HAP-1 (cell line): ENCODE data around the gene DST.

ENCODE experiments used
- DNase-seq, 2 experiments: peaks; one replicate each; pipeline ENCODE4 v3.0.0-alpha.2; 2016 to 2020; ENCODE audit warnings: low spot score in 2 of 2
- H3K27me3 ChIP-seq: fragments of 250-450 bp; sonication (Bioruptor Pico); 2 replicates; pipeline ENCODE4 v1.5.1; 2020; ENCODE audit warnings: low read depth, mild to moderate bottlenecking, moderate library complexity
- H3K36me3 ChIP-seq: fragments of 250-450 bp; sonication (Bioruptor Pico); replicated peaks from 2 replicates; pipeline ENCODE4 v1.5.1; 2020; ENCODE audit warnings: mild to moderate bottlenecking
- H3K4me1 ChIP-seq: fragments of 250-450 bp; sonication (Bioruptor Pico); 2 replicates; pipeline ENCODE4 v1.5.1; 2020; ENCODE audit warnings: mild to moderate bottlenecking
- H3K4me3 ChIP-seq: fragments of 250-450 bp; sonication (Bioruptor Pico); 2 replicates; pipeline ENCODE4 v1.5.1; 2020; ENCODE audit warnings: mild to moderate bottlenecking, moderate library complexity
- H3K9me3 ChIP-seq: fragments of 250-450 bp; sonication (Bioruptor Pico); 2 replicates; pipeline ENCODE4 v1.5.1; 2020; ENCODE audit warnings: mild to moderate bottlenecking, moderate library complexity
- in situ Hi-C: fragments of 300-500 bp; cut with MboI; formaldehyde crosslinking; loops from 3 replicates; pipeline ENCODE4 v1.14.3; 2020; ENCODE audit warnings: low sequenced_read_pairs, inconsistent platforms, mixed read lengths

DST gene

GRCh38 chr6:56637640-56638039 lies 5.0 kb downstream of the DST start:
- Histone ChIP-seq H3K4me3 (no peak overlapping the region), H3K4me1 (0 out of 2 replicates have a peak, but pooled peaks cover 1% of the 10 kb centered on the region), H3K9me3 (no peaks in the 10 kb centered on the region), H3K27me3 (no peaks in the 10 kb centered on the region), H3K36me3 (peaks cover 5% of the 10 kb centered on the region; the same call in 1 of the 2 replicates)
- peak in 1 of 2 experiments; percentile 78 for DNase-seq
- in situ Hi-C loops: loop anchor here (10.0 kb wide), 1 partner anchor 207 kb away; no protein-coding TSS in a partner anchor

DNA sequence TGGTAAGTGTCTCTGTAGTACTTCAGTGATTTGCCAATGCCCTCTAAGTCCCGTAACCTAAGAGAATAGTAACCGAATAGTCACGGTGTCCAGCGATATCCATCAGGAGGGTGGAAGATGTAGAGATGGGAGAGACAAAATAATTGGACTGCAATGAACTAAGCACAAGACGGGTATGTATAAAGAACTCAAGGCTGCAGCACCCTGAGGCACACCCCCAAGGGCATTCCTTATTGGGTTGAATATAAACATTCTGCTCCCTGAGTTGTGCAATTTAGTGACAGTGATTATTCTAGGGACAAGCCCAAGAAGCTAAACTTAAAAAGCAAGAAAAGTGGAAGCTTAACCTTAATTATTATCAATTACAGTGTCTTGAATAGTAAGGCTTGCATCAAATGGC lies 14.6 kb downstream of the DST start:
- H3K27me3 ChIP-seq: no peaks in the 10 kb centered on the region
- peaks cover 2% of the 10 kb centered on the region; the same call in 1 of the 2 replicates for H3K4me1 ChIP-seq
- no peaks in the 10 kb centered on the region for H3K9me3 ChIP-seq
- no peak overlapping the region for H3K4me3 ChIP-seq
- no peak for DNase-seq
- in situ Hi-C loops: no loop called here
- H3K36me3 ChIP-seq: peaks cover 10% of the 10 kb centered on the region; the same call in 1 of the 2 replicates

DNA sequence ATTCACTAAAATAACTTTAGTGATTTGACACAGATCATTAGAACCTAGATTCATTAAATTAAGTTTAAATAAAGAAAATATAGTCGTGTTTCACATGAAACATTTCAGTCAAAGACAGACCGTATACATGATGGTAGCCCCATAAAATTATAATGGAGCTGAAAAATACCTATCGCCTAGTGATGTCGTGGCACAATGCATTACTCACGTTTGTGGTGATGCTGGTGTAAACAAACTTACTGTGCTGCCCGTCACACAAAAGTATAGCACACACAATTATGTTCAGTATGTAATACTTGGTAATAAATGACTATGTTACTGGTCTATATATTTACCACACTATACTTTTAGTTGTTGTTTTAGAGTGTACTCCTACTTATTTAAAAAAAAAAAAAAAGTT lies 17.3 kb downstream of the DST start:
- no peak overlapping the region for H3K4me3 ChIP-seq
- no peaks in the 10 kb centered on the region for H3K27me3 ChIP-seq
- H3K4me1 ChIP-seq: peaks cover 2% of the 10 kb centered on the region; the same call in 1 of the 2 replicates
- no peaks in the 10 kb centered on the region for H3K9me3 ChIP-seq
- in situ Hi-C loops: no loop called here
- peaks cover 6% of the 10 kb centered on the region; the same call in 1 of the 2 replicates for H3K36me3 ChIP-seq
- no peak for DNase-seq

- peaks cover 2% of the 10 kb centered on the region; the same call in 1 of the 2 replicates for H3K4me1 ChIP-seq
- in situ Hi-C loops: no loop called here
- no peaks in the 10 kb centered on the region for H3K9me3 ChIP-seq
- H3K27me3 ChIP-seq: no peaks in the 10 kb centered on the region
- DNase-seq: no peak
- H3K36me3 ChIP-seq: peaks cover 4% of the 10 kb centered on the region; the same call in 1 of the 2 replicates
- no peak overlapping the region for H3K4me3 ChIP-seq
These were observed 18.0 kb downstream of the DST start for GRCh38 chr6:56624728-56625069.

DNA sequence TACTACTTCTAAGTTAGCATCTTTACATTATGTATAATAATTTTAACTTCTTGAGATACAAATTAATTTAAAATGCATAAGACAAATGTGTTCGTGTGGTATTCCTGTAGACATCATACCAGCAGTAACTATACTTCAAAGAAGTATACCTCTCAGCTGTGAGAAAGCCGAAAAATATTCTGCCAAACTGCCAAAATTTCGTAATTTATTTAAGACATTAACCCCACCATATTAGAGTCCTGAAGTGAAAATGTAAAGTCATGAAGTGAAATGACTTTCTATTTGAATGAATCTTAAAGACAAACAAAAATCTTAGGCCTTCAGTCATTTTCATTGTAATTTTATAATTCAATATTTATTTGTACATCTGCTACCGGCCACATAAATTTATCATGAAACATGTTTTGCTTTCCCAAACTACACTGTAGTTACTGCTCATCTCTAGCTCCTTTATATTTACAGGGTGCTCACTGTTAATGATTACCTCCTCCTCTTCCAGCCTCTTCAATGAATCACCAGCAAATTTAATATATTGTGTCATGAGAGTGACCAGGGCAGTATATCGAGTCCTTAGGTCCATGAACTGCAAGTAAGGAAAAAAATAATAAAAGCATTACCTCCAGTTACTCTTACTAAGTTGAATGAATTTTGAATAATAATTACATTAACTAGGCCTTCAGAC lies 18.5 kb downstream of the DST start:
- peaks cover 2% of the 10 kb centered on the region; the same call in 1 of the 2 replicates for H3K4me1 ChIP-seq
- no peak for DNase-seq
- no peaks in the 10 kb centered on the region for H3K27me3 ChIP-seq
- peaks cover 4% of the 10 kb centered on the region; the same call in 1 of the 2 replicates for H3K36me3 ChIP-seq
- in situ Hi-C loops: no loop called here
- H3K4me3 ChIP-seq: no peak overlapping the region
- H3K9me3 ChIP-seq: no peaks in the 10 kb centered on the region

DNA sequence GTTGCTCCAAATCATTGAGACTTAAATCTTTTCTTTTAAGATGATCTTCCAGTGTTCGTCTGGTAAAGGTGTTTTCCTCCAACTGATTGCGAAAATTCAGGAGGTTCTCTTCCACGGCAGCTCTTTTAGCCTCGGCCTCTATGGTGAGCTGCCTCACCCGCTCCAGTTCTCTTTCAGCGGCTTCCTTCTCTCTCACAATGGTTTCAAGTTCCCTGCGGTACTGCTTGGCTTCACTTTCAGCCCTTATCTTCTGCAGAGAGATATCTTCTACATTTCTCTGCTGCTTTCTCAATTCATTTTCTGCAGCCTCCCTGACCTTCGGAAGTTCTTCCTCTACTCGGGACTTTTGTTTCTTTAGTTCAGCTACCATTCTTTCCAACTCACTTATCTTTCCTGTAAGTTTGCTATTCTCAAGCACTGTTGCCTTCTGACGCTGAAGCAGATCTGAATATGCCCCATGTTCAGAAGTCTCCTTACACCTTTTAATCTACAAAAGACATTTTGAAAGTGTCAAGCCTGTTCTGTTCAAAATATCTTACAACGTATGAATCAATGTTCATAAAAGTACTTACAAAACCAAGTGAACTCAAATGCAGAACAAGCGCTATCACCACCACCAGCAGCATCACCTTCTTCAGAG lies 22.3 kb downstream of the DST start:
- no peak for DNase-seq
- Histone ChIP-seq H3K36me3 (peaks cover 4% of the 10 kb centered on the region; the same call in 1 of the 2 replicates), H3K4me1 (peaks cover 4% of the 10 kb centered on the region), H3K27me3 (no peaks in the 10 kb centered on the region), H3K4me3 (no peak overlapping the region), H3K9me3 (no peaks in the 10 kb centered on the region)
- in situ Hi-C loops: no loop called here

GRCh38 chr6:56618050-56618449 lies 24.6 kb downstream of the DST start:
- Histone ChIP-seq H3K4me1 (peaks cover 17% of the 10 kb centered on the region), H3K4me3 (no peak overlapping the region), H3K36me3 (no peaks in the 10 kb centered on the region), H3K9me3 (no peaks in the 10 kb centered on the region), H3K27me3 (no peaks in the 10 kb centered on the region)
- in situ Hi-C loops: no loop called here
- DNase-seq: no peak

DNA sequence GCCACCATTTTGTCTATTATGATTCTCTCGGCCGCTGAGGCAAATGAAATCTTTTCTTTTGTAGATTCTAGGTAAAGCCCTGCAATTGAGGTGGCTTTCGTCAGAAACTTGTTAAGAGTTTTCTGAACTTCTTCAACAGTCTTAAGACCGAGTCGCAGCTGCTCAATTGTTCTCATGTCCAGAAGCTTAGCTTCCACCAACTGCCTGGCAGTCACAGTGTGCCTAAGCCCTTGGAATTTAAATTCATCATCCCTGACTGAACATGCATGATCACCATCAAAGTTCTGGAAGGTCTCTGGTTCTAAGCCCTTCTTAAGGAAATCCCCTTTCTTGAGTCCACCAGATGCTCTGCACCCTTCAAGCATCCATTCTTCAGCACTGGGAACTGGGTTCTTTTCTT lies 25.7 kb downstream of the DST start:
- DNase-seq: no peak
- in situ Hi-C loops: no loop called here
- no peaks in the 10 kb centered on the region for H3K27me3 ChIP-seq
- H3K9me3 ChIP-seq: no peaks in the 10 kb centered on the region
- H3K4me1 ChIP-seq: peaks cover 17% of the 10 kb centered on the region
- H3K36me3 ChIP-seq: no peaks in the 10 kb centered on the region
- H3K4me3 ChIP-seq: no peak overlapping the region

- no peaks in the 10 kb centered on the region for H3K36me3 ChIP-seq
- no peak overlapping the region for H3K4me3 ChIP-seq
- H3K4me1 ChIP-seq: peaks cover 17% of the 10 kb centered on the region
- H3K9me3 ChIP-seq: no peaks in the 10 kb centered on the region
- H3K27me3 ChIP-seq: no peaks in the 10 kb centered on the region
- no peak for DNase-seq
- in situ Hi-C loops: no loop called here
These were observed 29.3 kb downstream of the DST start for GRCh38 chr6:56613247-56613851.

DNA sequence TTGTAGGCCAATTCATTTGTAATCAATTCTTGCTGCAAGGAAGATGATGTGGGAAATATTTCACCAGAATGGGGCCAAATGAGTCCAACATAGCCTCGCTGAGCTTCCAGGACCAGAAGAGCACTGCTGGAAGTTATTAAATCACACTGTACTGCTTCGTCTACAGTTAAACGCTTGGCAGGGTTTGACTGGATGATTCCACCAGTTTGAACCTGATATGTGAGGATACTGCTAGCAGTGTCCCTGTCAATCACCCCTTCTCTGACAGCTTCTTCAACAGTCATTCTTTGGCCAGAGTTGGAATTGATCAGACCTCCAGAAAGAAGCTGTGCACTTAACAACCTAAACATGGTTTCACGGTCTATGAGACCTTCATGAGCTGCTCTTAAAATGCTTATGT lies 34.4 kb downstream of the DST start:
- Histone ChIP-seq H3K9me3 (no peaks in the 10 kb centered on the region), H3K27me3 (no peaks in the 10 kb centered on the region), H3K4me1 (no peaks in the 10 kb centered on the region), H3K36me3 (no peaks in the 10 kb centered on the region), H3K4me3 (no peak overlapping the region)
- in situ Hi-C loops: no loop called here
- no peak for DNase-seq

- no peaks in the 10 kb centered on the region for H3K27me3 ChIP-seq
- in situ Hi-C loops: no loop called here
- H3K4me1 ChIP-seq: no peaks in the 10 kb centered on the region
- no peaks in the 10 kb centered on the region; the same call in 1 of the 2 replicates for H3K36me3 ChIP-seq
- no peak overlapping the region for H3K4me3 ChIP-seq
- H3K9me3 ChIP-seq: no peaks in the 10 kb centered on the region
- no peak for DNase-seq
These were observed 35.5 kb downstream of the DST start for GRCh38 chr6:56607111-56607752.

GRCh38 chr6:56605435-56605834 lies 37.3 kb downstream of the DST start:
- peaks cover 2% of the 10 kb centered on the region; the same call in 1 of the 2 replicates for H3K36me3 ChIP-seq
- no peak for DNase-seq
- H3K4me3 ChIP-seq: no peak overlapping the region
- H3K27me3 ChIP-seq: no peaks in the 10 kb centered on the region
- in situ Hi-C loops: no loop called here
- H3K9me3 ChIP-seq: no peaks in the 10 kb centered on the region
- no peaks in the 10 kb centered on the region for H3K4me1 ChIP-seq

DNA sequence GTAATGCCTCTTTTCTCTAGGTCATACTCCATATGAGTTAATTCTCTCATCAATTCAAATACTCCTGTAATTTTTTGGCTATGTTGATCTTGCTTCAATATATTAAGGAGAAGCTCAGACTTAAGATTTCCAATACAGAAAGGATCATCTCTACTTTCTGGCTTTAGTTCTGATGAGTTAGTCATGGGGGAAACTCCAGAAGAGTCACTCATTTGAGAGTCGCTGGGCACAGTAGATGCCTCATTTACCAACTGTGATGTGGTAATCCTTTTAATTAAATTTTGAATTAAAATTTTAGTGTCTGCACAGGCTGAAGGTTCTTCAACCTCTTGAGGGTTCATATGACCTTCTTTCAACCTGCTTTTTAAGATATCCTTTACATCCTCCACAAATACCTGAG lies 38.5 kb downstream of the DST start:
- Histone ChIP-seq H3K4me1 (no peaks in the 10 kb centered on the region), H3K27me3 (no peaks in the 10 kb centered on the region), H3K4me3 (no peak overlapping the region), H3K9me3 (no peaks in the 10 kb centered on the region), H3K36me3 (peaks cover 2% of the 10 kb centered on the region; the same call in 1 of the 2 replicates)
- in situ Hi-C loops: no loop called here
- DNase-seq: no peak

DNA sequence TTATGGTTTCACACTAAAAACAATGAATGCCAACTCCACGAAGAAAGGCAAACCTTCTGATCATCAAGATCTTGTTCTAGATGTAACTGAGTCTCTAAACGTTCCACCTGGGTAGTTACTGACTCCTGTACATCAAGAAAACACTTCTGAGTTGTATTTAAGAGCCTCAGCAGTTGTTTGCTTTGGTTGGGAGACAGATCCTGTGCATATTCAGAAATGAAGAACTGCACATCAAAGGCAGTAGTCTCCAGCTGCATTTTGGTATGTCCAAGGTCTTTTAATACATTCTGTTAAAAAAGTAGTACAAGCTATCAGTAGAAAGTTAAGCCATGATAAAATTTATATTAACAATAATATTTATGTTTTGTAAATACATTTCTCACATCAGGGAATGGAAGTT lies 41.3 kb downstream of the DST start:
- Histone ChIP-seq H3K4me1 (no peaks in the 10 kb centered on the region), H3K36me3 (peaks cover 2% of the 10 kb centered on the region; the same call in 1 of the 2 replicates), H3K27me3 (no peaks in the 10 kb centered on the region), H3K4me3 (no peak overlapping the region), H3K9me3 (no peaks in the 10 kb centered on the region)
- in situ Hi-C loops: no loop called here
- DNase-seq: no peak
